ENCODE data around the gene ZNF598.
A peak's percentile ranks its signal among the peaks of the same experiment; 100 is the strongest.

The ZNF598 gene

DNA sequence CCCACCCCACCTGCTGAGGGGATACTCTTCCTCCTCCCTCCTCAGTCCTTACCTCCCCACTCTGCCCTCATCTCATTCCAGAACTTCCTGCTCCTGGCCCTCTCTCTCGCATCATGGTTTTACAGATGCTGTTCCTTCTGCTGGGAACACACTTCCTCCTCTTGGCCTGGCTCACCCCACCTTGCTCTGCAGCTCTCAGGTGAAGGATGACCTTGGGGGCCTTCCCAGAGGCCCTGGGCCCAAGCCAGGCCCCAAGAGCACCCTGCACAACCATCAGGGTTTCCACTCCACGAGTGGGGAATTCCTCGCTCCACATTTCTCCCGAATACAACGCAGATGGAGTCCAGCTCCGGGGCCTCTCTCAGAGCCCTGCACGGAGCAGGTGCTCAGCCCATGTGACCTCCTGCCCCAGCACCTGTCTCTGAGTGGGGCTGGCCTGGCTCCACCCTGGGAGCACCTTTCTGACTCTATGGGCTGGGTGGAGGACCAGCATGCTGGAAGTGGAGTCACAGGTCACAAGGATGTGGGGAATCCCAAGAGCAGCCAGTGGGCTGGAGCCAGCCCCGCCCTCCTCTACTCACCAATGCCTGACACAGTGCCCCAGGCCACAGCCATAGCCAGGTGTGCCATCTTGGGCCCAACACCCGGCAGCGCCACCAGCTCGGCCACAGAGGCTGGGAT, 33.5 kb upstream of the ZNF598 start:
- H3K27me3 ChIP-seq: no peaks in the 10 kb centered on the region
- DNase-seq: no peak
- H3K36me3 ChIP-seq: peaks cover 21% of the 10 kb centered on the region
- H3K9me3 ChIP-seq: no peaks in the 10 kb centered on the region
- H3K4me3 ChIP-seq (ENCODE audit: low read depth, low read length): no peak overlapping the region
- H3K4me1 ChIP-seq: peaks cover 27% of the 10 kb centered on the region
- no peak for TF ChIP-seq CTCF (IDR thresholded peaks at IDR 0.05; ENCODE audit: low read depth, low read length)

GRCh38 chr16:2042171-2042985, 32.8 kb upstream of the ZNF598 start:
- no peak for TF ChIP-seq CTCF (IDR thresholded peaks at IDR 0.05; ENCODE audit: low read depth, low read length)
- Histone ChIP-seq H3K36me3 (peaks cover 21% of the 10 kb centered on the region), H3K27me3 (no peaks in the 10 kb centered on the region), H3K4me3 (ENCODE audit: low read depth, low read length) (no peak overlapping the region), H3K4me1 (peaks cover 27% of the 10 kb centered on the region), H3K9me3 (no peaks in the 10 kb centered on the region)
- DNase-seq: no peak

DNA sequence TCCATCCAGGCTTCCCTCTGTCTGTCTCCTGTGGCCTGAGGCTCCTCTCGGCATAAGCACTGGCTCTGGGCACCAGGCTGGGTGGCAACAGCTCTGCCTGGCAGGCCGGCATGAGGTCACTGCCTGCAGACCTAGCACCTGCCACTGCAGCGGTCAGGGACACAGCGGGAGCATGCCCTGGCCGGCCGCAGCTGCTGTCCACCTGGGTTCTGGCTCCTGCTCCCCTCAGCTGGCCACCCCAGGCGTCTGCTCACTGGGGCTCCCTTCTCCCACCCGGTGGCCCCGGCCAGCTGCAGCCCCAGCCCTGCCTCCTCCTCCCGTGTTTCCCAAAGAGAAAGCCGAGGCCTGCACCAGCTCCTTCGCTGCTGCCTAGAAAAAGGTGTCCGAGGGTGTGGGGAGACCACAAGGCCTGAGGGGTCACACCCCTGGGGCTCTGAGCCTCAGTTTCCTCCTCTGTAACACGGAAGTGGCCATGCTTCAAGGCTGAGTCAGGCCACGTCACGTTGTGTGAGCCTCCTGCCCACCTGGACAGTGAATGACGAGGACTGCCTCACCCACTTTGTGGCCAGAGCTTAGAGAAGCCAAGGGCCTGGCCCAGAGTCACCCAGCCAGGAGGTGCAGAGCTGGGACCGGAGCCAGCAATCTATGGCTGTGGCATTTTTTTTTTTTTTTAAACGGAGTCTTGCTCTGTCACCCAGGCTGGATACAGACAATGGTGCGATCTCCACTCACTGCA, 31.3 kb upstream of the ZNF598 start:
- Histone ChIP-seq H3K4me1 (peaks cover 31% of the 10 kb centered on the region), H3K9me3 (no peaks in the 10 kb centered on the region), H3K36me3 (peaks cover 21% of the 10 kb centered on the region), H3K4me3 (ENCODE audit: low read depth, low read length) (no peak overlapping the region), H3K27me3 (no peaks in the 10 kb centered on the region)
- TF ChIP-seq CTCF (IDR thresholded peaks at IDR 0.05; ENCODE audit: low read depth, low read length): no peak
- DNase-seq: peak; percentile 59

GRCh38 chr16:2040041-2040786, 30.6 kb upstream of the ZNF598 start:
- H3K4me1 ChIP-seq: peaks cover 37% of the 10 kb centered on the region
- TF ChIP-seq CTCF (IDR thresholded peaks at IDR 0.05; ENCODE audit: low read depth, low read length): no peak
- H3K4me3 ChIP-seq (ENCODE audit: low read depth, low read length): no peak overlapping the region
- no peaks in the 10 kb centered on the region for H3K27me3 ChIP-seq
- no peaks in the 10 kb centered on the region for H3K9me3 ChIP-seq
- peaks cover 14% of the 10 kb centered on the region for H3K36me3 ChIP-seq
- no peak for DNase-seq

DNA sequence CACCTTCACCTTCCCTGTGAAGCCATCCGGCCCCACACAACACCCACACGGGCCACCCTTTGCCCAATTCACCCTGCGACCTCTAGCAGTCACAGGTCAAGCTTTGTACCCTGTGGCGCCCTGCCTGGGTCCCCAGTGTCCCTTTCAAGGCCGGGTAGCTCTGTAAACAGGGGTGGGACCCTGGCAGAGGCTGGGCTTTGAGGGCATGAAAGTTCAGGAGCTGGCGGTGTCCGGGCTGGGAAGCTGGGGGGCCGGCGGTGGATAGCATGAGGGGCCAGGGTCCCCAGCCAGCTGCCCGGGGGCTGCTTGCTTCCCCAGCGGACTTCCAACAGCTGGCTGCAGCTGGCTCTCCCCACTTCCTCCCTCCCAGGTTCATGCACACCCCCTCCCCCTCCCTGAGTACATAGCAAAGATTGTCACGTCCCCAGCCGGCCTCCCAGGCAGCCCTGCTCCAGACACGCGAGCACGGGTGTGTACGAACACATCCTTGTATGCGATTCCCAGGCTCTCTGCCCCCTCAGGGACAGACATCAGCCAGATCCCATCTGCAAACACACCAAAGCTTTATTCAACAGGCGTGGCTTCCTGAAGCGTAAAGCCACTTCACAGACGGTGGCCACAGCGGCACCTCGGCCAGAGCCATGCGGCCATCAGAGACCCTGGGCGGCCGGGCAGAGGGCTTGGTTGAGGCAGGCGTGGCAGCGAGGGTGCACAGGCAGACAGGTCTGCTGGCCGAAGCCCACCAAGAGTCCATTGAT, 29.8 kb upstream of the ZNF598 start:
- peaks cover 11% of the 10 kb centered on the region for H3K36me3 ChIP-seq
- peak; percentile 68 for DNase-seq
- no peaks in the 10 kb centered on the region for H3K9me3 ChIP-seq
- no peak overlapping the region for H3K4me3 ChIP-seq (ENCODE audit: low read depth, low read length)
- no peak for TF ChIP-seq CTCF (IDR thresholded peaks at IDR 0.05; ENCODE audit: low read depth, low read length)
- H3K4me1 ChIP-seq: peaks cover 37% of the 10 kb centered on the region
- no peaks in the 10 kb centered on the region for H3K27me3 ChIP-seq
